SK-N-SH treated with all-trans-retinoic acid at 6 μM for 48 hours (cell line): ENCODE results near the gene YIF1A.

ENCODE experiments used
- ATAC-seq: fragments of 200-7000 bp; cut with Tn5 transposase; 3 replicates; pipeline ENCODE4 v1.9.1; 2020; ENCODE audit warnings: mild to moderate bottlenecking, moderate library complexity
- ARNTL ChIP-seq: fragments of 450-650 bp; formaldehyde crosslinking; IDR thresholded peaks from 2 replicates; pipeline ENCODE4 v1.5.0; 2020; ENCODE audit warnings: low read depth, mild to moderate bottlenecking, moderate library complexity, borderline replicate concordance
- BACH2 ChIP-seq: fragments of 250-450 bp; sonication (Bioruptor Pico); IDR thresholded peaks from 2 replicates; pipeline ENCODE4 v1.9.0; 2021; ENCODE audit warnings: mild to moderate bottlenecking, borderline replicate concordance
- CREB5 ChIP-seq: fragments of 250-450 bp; sonication (Bioruptor Pico); IDR thresholded peaks from 2 replicates; pipeline ENCODE4 v1.5.1; 2020; ENCODE audit warnings: low read depth, mild to moderate bottlenecking, moderate library complexity
- CSDC2 ChIP-seq: fragments of 250-450 bp; sonication (Bioruptor Pico); IDR thresholded peaks from 2 replicates; pipeline ENCODE4 v1.5.0; 2020; ENCODE audit warnings: mild to moderate bottlenecking, moderate library complexity
- CSRNP3 ChIP-seq: fragments of 250-450 bp; sonication (Bioruptor Pico); IDR thresholded peaks from 2 replicates; pipeline ENCODE4 v1.5.1; 2021; ENCODE audit warnings: mild to moderate bottlenecking, moderate library complexity
- ESRRG ChIP-seq: fragments of 250-450 bp; sonication (Bioruptor Pico); IDR thresholded peaks from 2 replicates; pipeline ENCODE4 v1.6.1; 2021; ENCODE audit warnings: mild to moderate bottlenecking
- GLIS3 ChIP-seq: fragments of 250-450 bp; sonication (Bioruptor Pico); IDR thresholded peaks from 2 replicates; pipeline ENCODE4 v1.5.0; 2020; ENCODE audit warnings: mild to moderate bottlenecking, moderate library complexity
- ISL1 ChIP-seq: fragments of 250-450 bp; sonication (Bioruptor Pico); IDR thresholded peaks from 2 replicates; pipeline ENCODE4 v2.1.2; 2022; ENCODE audit warnings: mild to moderate bottlenecking, moderate library complexity
- OSR1 ChIP-seq: fragments of 250-450 bp; sonication (Bioruptor Pico); IDR thresholded peaks from 2 replicates; pipeline ENCODE4 v1.8.0; 2022; ENCODE audit warnings: moderate library complexity, mild to moderate bottlenecking, inconsistent platforms
- PATZ1 ChIP-seq: fragments of 250-450 bp; sonication (Bioruptor Pico); IDR thresholded peaks from 2 replicates; pipeline ENCODE4 v1.8.0; 2020; ENCODE audit warnings: mild to moderate bottlenecking, moderate library complexity, borderline replicate concordance
- POU6F1 ChIP-seq: fragments of 250-450 bp; sonication (Bioruptor Pico); IDR thresholded peaks from 2 replicates; pipeline ENCODE4 v1.8.0; 2021; ENCODE audit warnings: low read depth, mild to moderate bottlenecking, moderate library complexity, borderline replicate concordance
- PPARA ChIP-seq: fragments of 250-450 bp; sonication (Bioruptor Pico); IDR thresholded peaks from 2 replicates; pipeline ENCODE4 v1.5.0; 2020; ENCODE audit warnings: mild to moderate bottlenecking, borderline replicate concordance
- RARB ChIP-seq: fragments of 250-450 bp; sonication (Bioruptor Pico); IDR thresholded peaks from 2 replicates; pipeline ENCODE4 v1.8.0; 2021; ENCODE audit warnings: mild to moderate bottlenecking, moderate library complexity
- SNAI2 ChIP-seq: fragments of 250-450 bp; sonication (Bioruptor Pico); IDR thresholded peaks from 2 replicates; pipeline ENCODE4 v1.5.0; 2020; ENCODE audit warnings: mild to moderate bottlenecking, moderate library complexity
- TCF4 ChIP-seq: fragments of 250-450 bp; sonication (Bioruptor Pico); IDR thresholded peaks from 2 replicates; pipeline ENCODE4 v1.8.0; 2021; ENCODE audit warnings: mild to moderate bottlenecking, moderate library complexity, borderline replicate concordance
- TOX ChIP-seq: fragments of 250-450 bp; sonication (Bioruptor Pico); IDR thresholded peaks from 2 replicates; pipeline ENCODE4 v1.8.0; 2021; ENCODE audit warnings: mild to moderate bottlenecking, moderate library complexity, borderline replicate concordance
- TSHZ2 ChIP-seq: fragments of 250-450 bp; sonication (Bioruptor Pico); IDR thresholded peaks from 2 replicates; pipeline ENCODE4 v1.5.0; 2020; ENCODE audit warnings: mild to moderate bottlenecking, moderate library complexity
- ZC3H10 ChIP-seq: fragments of 250-450 bp; sonication (Bioruptor Pico); IDR thresholded peaks from 2 replicates; pipeline ENCODE4 v1.5.1; 2021; ENCODE audit warnings: mild to moderate bottlenecking, moderate library complexity
- ZFP3 ChIP-seq: fragments of 250-450 bp; sonication (Bioruptor Pico); IDR thresholded peaks from 2 replicates; pipeline ENCODE4 v1.5.0; 2020; ENCODE audit warnings: mild to moderate bottlenecking, moderate library complexity
- ZFP30 ChIP-seq: fragments of 450-650 bp; formaldehyde crosslinking; IDR thresholded peaks from 2 replicates; pipeline ENCODE4 v1.5.0; 2022; ENCODE audit warnings: mild to moderate bottlenecking, moderate library complexity
- ZNF70 ChIP-seq: fragments of 450-650 bp; formaldehyde crosslinking; IDR thresholded peaks from 2 replicates; pipeline ENCODE4 v1.5.0; 2020; ENCODE audit warnings: mild to moderate bottlenecking, moderate library complexity
- ZNF8 ChIP-seq: fragments of 450-650 bp; formaldehyde crosslinking; IDR thresholded peaks from 2 replicates; pipeline ENCODE4 v1.5.0; 2020; ENCODE audit warnings: mild to moderate bottlenecking, moderate library complexity

Gene YIF1A

GRCh38 chr11:66293777-66294625 lies 5.1 kb upstream of the YIF1A start:
- TF ChIP-seq BACH2 (CRISPR knock-in tag) (no peak), POU6F1 (CRISPR knock-in tag) (no peak), CREB5 (CRISPR knock-in tag) (no peak), OSR1 (no peak), ZFP30 (CRISPR knock-in tag) (no peak), ARNTL (CRISPR knock-in tag) (no peak), TOX (CRISPR knock-in tag) (no peak), RARB (CRISPR knock-in tag) (no peak), ESRRG (CRISPR knock-in tag) (no peak), ZFP3 (CRISPR knock-in tag) (no peak), ZC3H10 (CRISPR knock-in tag) (no peak), PPARA (CRISPR knock-in tag) (no peak), CSDC2 (CRISPR knock-in tag) (no peak), PATZ1 (no peak), SNAI2 (CRISPR knock-in tag) (no peak), GLIS3 (CRISPR knock-in tag) (no peak), ZNF8 (no peak), ISL1 (CRISPR knock-in tag) (no peak), TSHZ2 (CRISPR knock-in tag) (no peak), ZNF70 (no peak)
- ATAC-seq = no peak

GRCh38 chr11:66293352-66293751 lies 4.4 kb upstream of the YIF1A start:
- ATAC-seq = no peak
- TF ChIP-seq CREB5 (CRISPR knock-in tag) = no peak
- no peak for TF ChIP-seq OSR1
- TF ChIP-seq RARB (CRISPR knock-in tag) = no peak
- TF ChIP-seq BACH2 (CRISPR knock-in tag) = no peak
- TF ChIP-seq TCF4 (CRISPR knock-in tag) = no peak
- no peak for TF ChIP-seq CSRNP3
- TF ChIP-seq PPARA (CRISPR knock-in tag) = no peak
- no peak for TF ChIP-seq PATZ1
- TF ChIP-seq POU6F1 (CRISPR knock-in tag) = no peak
- TF ChIP-seq ESRRG (CRISPR knock-in tag) = no peak
